DOHH2 (cell line): ENCODE measurements around the gene DMXL1.

Experiments
- H3F3A ChIP-seq: fragments of 200-600 bp; sonication (generic), shearing (Covaris generic); 2 replicates; pipeline ENCODE4 v1.6.0; 2016; ENCODE audit warnings: antibody characterized with exemption, mild to moderate bottlenecking; ENCODE audit not compliant: control insufficient read depth, insufficient read depth
- H3K27ac ChIP-seq: fragments of 200-600 bp; sonication (generic); 2 replicates; pipeline ENCODE4 v1.5.1; 2014; ENCODE audit warnings: low read depth, mild to moderate bottlenecking, low read length, moderate library complexity
- H3K27me3 ChIP-seq: fragments of 200-600 bp; sonication (generic); 2 replicates; pipeline ENCODE4 v1.6.1; 2014; ENCODE audit warnings: mild to moderate bottlenecking, low read length, mixed read lengths; ENCODE audit not compliant: control insufficient read depth
- H3K36me3 ChIP-seq: fragments of 200-600 bp; sonication (generic); 2 replicates; pipeline ENCODE4 v1.6.1; 2014; ENCODE audit warnings: mild to moderate bottlenecking, low read length, moderate library complexity, mixed read lengths; ENCODE audit not compliant: control insufficient read depth
- H3K4me1 ChIP-seq: fragments of 200-600 bp; sonication (generic); 2 replicates; pipeline ENCODE4 v1.6.1; 2014; ENCODE audit warnings: mild to moderate bottlenecking, low read length, mixed read lengths; ENCODE audit not compliant: control insufficient read depth
- H3K4me2 ChIP-seq: fragments of 200-600 bp; sonication (generic); 2 replicates; pipeline ENCODE4 v1.6.0; 2014; ENCODE audit warnings: mild to moderate bottlenecking, low read length, moderate library complexity
- H3K4me3 ChIP-seq: fragments of 200-600 bp; sonication (generic); 2 replicates; pipeline ENCODE4 v1.5.1; 2014; ENCODE audit warnings: mild to moderate bottlenecking, low read length, mixed read lengths
- H3K79me2 ChIP-seq: fragments of 200-600 bp; sonication (generic); 2 replicates; pipeline ENCODE4 v1.6.1; 2014; ENCODE audit warnings: mild to moderate bottlenecking, low read length, mixed read lengths; ENCODE audit not compliant: control insufficient read depth
- H3K9me2 ChIP-seq: fragments of 200-600 bp; sonication (generic); replicated peaks from 2 replicates; pipeline ENCODE4 v1.6.1; 2014; ENCODE audit warnings: mild to moderate bottlenecking, low read length, mixed read lengths; ENCODE audit not compliant: control insufficient read depth
- H3K9me3 ChIP-seq: fragments of 200-600 bp; sonication (generic); 2 replicates; pipeline ENCODE4 v1.6.1; 2014; ENCODE audit warnings: antibody characterized with exemption, low read length, mixed read lengths; ENCODE audit not compliant: control insufficient read depth, insufficient read depth
- H4K20me1 ChIP-seq: fragments of 200-600 bp; sonication (generic); 2 replicates; pipeline ENCODE4 v1.6.0; 2014; ENCODE audit warnings: low read depth, mild to moderate bottlenecking, antibody characterized with exemption, low read length, moderate library complexity; ENCODE audit not compliant: control insufficient read depth, insufficient read depth
- CTCF ChIP-seq: fragments of 200-600 bp; sonication (generic); IDR thresholded peaks from one replicate; pipeline ENCODE4 v1.5.1; 2014; ENCODE audit warnings: antibody characterized with exemption, mild to moderate bottlenecking, low read depth, low read length; ENCODE audit not compliant: poor library complexity, severe bottlenecking
- EZH2phosphoT487 ChIP-seq: fragments of 200-600 bp; sonication (generic); IDR thresholded peaks from 2 replicates; pipeline ENCODE4 v1.6.1; 2017; ENCODE audit warnings: borderline replicate concordance, mild to moderate bottlenecking, antibody characterized with exemption, low read length, moderate library complexity, mixed read lengths

The DMXL1 gene

GRCh38 chr5:119063579-119064379 lies 7.1 kb upstream of the DMXL1 start:
- TF ChIP-seq CTCF (no peak), EZH2phosphoT487 (no peak)
- no peaks in the 10 kb centered on the region for H3K9me2 ChIP-seq
- H3K27ac ChIP-seq, result no peak overlapping the region
- peaks cover 8% of the 10 kb centered on the region for H3K4me1 ChIP-seq
- 0 out of 2 replicates have a peak, but pooled peaks cover 3% of the 10 kb centered on the region for H3F3A ChIP-seq
- no peaks in the 10 kb centered on the region for H3K79me2 ChIP-seq
- H4K20me1 ChIP-seq, result no peaks in the 10 kb centered on the region
- no peak overlapping the region for H3K4me3 ChIP-seq
- no peaks in the 10 kb centered on the region for H3K27me3 ChIP-seq
- no peak overlapping the region for H3K4me2 ChIP-seq
- no peaks in the 10 kb centered on the region for H3K36me3 ChIP-seq
- H3K9me3 ChIP-seq, result no peaks in the 10 kb centered on the region

GRCh38 chr5:119067450-119067849 lies 3.4 kb upstream of the DMXL1 start:
- Histone ChIP-seq H3K4me3 (no peak overlapping the region), H3K9me3 (no peaks in the 10 kb centered on the region), H3K36me3 (peaks cover 3% of the 10 kb centered on the region; the same call in 1 of the 2 replicates), H3K27ac (no peak overlapping the region), H3K4me2 (no peak overlapping the region), H3K9me2 (no peaks in the 10 kb centered on the region), H4K20me1 (no peaks in the 10 kb centered on the region), H3K27me3 (no peaks in the 10 kb centered on the region), H3K4me1 (peaks cover 8% of the 10 kb centered on the region), H3K79me2 (peaks cover 21% of the 10 kb centered on the region), H3F3A (peaks cover 9% of the 10 kb centered on the region)
- TF ChIP-seq CTCF (no peak), EZH2phosphoT487 (no peak)

- H3K9me3 ChIP-seq, result no peaks in the 10 kb centered on the region
Measured at GRCh38 chr5:119070578-119070827, 384 bp upstream of the DMXL1 start.

More at GRCh38 chr5:119070578-119070827, 384 bp upstream of the DMXL1 start:
- H3F3A ChIP-seq, result peaks cover 11% of the 10 kb centered on the region
- peak overlapping the region; percentile 89 for H3K4me2 ChIP-seq
- H3K36me3 ChIP-seq, result peaks cover 3% of the 10 kb centered on the region; the same call in 1 of the 2 replicates
- TF ChIP-seq EZH2phosphoT487 (no peak), CTCF (no peak)
- H3K4me3 ChIP-seq, result peak overlapping the region; percentile 97
- H3K79me2 ChIP-seq, result peaks cover 51% of the 10 kb centered on the region
- no peaks in the 10 kb centered on the region for H4K20me1 ChIP-seq
- H3K27me3 ChIP-seq, result no peaks in the 10 kb centered on the region
- peaks cover 23% of the 10 kb centered on the region for H3K4me1 ChIP-seq
- H3K9me2 ChIP-seq, result no peaks in the 10 kb centered on the region
- peak overlapping the region; percentile 91 for H3K27ac ChIP-seq
